Natural killer cell treated with Interleukin-12 subunit alpha and Interleukin-12 subunit beta and Interleukin-15 and Interleukin-18, amount 100 ng/mL, for 72 hours (primary cell): ENCODE measurements around the gene PCGF1. TPM values are rescaled to one million over a fixed set of nuclear protein-coding genes. Genes with fewer than 3 reads are reported as not detected.

Experiments used
- ATAC-seq, 2 donors: fragments of 150-1000 bp; cut with Tn5 transposase in 1 of 2; sonication (Bioruptor Pico), chemical (Tn5 transposase) in 1 of 2; 2 replicates each; pipeline ENCODE4 v1.10.0; 2021
- DNase-seq: peaks from one replicate; pipeline ENCODE4 v3.0.0; 2022; ENCODE audit warnings: low spot score
- H3K27ac Mint-ChIP-seq, 2 donors: 1 replicate in 1 of 2; 2 replicates in 1 of 2; pipeline ENCODE4 v1.8.0; 2022; ENCODE audit warnings: mixed read lengths in 2 of 2, mild to moderate bottlenecking in 1 of 2, moderate library complexity in 1 of 2
- H3K27me3 Mint-ChIP-seq, 2 donors: 1 replicate in 1 of 2; 2 replicates in 1 of 2; pipeline ENCODE4 v1.8.0; 2022; ENCODE audit warnings: mixed read lengths in 2 of 2
- H3K36me3 Mint-ChIP-seq: one replicate; pipeline ENCODE4 v1.8.0; 2022; ENCODE audit warnings: mixed read lengths
- H3K4me1 Mint-ChIP-seq, 2 donors: 1 replicate in 1 of 2; 2 replicates in 1 of 2; pipeline ENCODE4 v1.8.0; 2022; ENCODE audit warnings: low read depth in 2 of 2, mixed read lengths in 2 of 2, mild to moderate bottlenecking in 1 of 2
- H3K4me3 Mint-ChIP-seq: one replicate; pipeline ENCODE4 v1.8.0; 2022; ENCODE audit warnings: mixed read lengths
- H3K9me3 Mint-ChIP-seq: 2 replicates; pipeline ENCODE4 v1.8.0; 2022; ENCODE audit warnings: mixed read lengths
- total RNA-seq, 2 donors: library from RNA; stranded (reverse); gene quantifications; one replicate each; pipeline ENCODE4 v1.2.3, GENCODE V29; 2022

Gene PCGF1
- 10 to 100 TPM; 31.3 to 41.3 TPM for total RNA-seq

- Mint-ChIP-seq H3K27ac (peak within 1 kb of the TSS; percentile 99), H3K4me1 (peaks cover 48 to 52% of the 10 kb centered on the region in 2 donors), H3K36me3 (peaks cover 12% of the 10 kb centered on the region), H3K4me3 (peak within 1 kb of the TSS; percentile 96), H3K9me3 (no peaks in the 10 kb centered on the region), H3K27me3 (peaks cover 12 to 29% of the 10 kb centered on the region in 2 donors)
- DNase-seq: peak; percentile 97
- ATAC-seq: peak; percentile 93 to 95
Observed at GRCh38 chr2:74507145-74507925, at the start of gene PCGF1. PCGF1 (minus strand) TSS chr2:74507695; CDS start chr2:74507668, 27 bp downstream.

DNA sequence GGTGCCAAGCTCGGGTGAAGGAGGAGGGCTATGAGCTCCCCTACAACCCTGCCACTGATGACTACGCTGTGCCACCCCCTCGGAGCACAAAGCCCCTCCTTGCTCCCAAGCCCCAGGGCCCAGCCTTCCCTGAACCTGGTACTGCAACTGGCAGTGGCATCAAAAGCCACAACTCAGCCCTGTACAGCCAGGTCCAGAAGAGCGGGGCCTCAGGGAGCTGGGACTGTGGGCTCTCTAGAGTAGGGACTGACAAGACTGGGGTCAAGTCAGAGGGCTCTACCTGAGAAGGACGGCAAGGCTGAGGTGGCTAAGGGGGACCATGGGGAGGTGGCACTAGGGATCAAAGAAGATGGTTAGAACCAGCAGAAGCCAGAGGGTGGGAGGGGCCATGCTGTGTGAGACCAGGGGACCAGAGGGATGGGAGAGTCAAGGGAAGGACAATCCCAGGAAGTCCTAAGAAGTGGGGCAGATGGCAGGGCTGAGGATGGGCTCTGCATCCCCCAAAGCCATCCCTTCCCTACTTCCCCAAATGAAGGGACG is 49.4 kb upstream of the PCGF1 start:
- peaks cover 6 to 11% of the 10 kb centered on the region in 2 donors for H3K27me3 Mint-ChIP-seq
- peaks cover 12 to 26% of the 10 kb centered on the region in 2 donors for H3K4me1 Mint-ChIP-seq
- no peak overlapping the region for H3K27ac Mint-ChIP-seq
- H3K36me3 Mint-ChIP-seq: no peaks in the 10 kb centered on the region
- no peaks in the 10 kb centered on the region for H3K9me3 Mint-ChIP-seq
- DNase-seq: no peak
- no peak overlapping the region for H3K4me3 Mint-ChIP-seq
- no peak for ATAC-seq

DNA sequence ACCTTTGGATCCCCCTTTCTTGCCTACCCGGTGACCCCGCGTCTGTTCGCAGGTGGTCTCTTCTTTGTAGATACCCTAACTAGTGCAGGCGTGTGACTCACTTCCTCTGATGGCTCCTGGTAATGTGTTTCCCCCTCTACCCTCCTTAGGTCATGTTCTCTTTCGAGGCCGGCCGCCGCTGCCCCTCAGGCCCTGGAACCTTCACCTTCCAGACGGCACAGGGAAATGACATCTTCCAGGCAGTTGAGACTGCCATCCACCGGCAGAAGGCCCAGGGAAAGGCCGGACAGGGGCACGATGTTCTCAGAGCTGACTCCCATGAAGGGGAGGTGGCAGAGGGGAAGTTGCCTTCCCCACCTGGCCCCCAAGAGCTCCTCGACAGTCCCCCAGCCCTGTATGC is 48.7 kb upstream of the PCGF1 start:
- no peak for ATAC-seq
- H3K9me3 Mint-ChIP-seq: no peaks in the 10 kb centered on the region
- no peaks in the 10 kb centered on the region for H3K36me3 Mint-ChIP-seq
- peaks cover 7 to 8% of the 10 kb centered on the region in 2 donors for H3K27me3 Mint-ChIP-seq
- no peak overlapping the region for H3K27ac Mint-ChIP-seq
- H3K4me1 Mint-ChIP-seq: peaks cover 12 to 24% of the 10 kb centered on the region in 2 donors
- peak overlapping the region; percentile 88 for H3K4me3 Mint-ChIP-seq
- no peak for DNase-seq

GRCh38 chr2:74555610-74556103 is 48.2 kb upstream of the PCGF1 start:
- H3K9me3 Mint-ChIP-seq: no peaks in the 10 kb centered on the region
- no peak for ATAC-seq

DNA sequence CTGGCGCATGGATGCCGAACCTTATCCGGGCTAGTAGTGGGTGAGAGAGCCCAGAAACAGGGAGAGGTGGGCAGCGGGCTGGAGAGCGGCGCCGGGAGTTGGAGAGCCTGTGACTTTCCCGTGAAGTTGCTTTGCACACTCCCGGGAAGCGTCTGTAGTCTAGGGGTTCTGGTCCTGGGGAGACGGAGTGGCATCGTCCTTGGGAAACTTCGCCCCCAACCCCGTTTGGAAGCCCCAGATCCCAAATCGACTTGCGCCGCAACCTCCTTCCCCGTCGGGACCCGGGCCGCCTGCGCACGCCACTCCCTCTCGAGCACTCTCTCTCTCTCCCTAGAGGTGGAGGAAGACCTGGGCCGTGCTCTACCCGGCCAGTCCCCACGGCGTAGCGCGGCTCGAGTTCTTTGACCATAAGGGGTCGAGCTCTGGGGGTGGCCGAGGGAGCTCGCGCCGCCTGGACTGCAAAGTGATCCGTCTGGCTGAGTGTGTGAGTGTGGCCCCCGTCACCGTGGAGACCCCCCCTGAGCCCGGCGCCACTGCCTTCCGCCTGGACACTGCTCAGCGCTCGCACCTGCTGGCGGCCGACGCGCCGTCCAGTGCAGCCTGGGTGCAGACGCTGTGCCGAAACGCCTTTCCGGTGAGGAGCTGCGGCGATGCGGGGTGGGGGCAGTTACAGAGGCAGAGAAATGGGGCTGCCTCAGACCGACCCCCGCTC is 47.5 kb upstream of the PCGF1 start:
- peaks cover 12 to 16% of the 10 kb centered on the region in 2 donors for H3K4me1 Mint-ChIP-seq
- peak; percentile 69 for DNase-seq
- ATAC-seq: peak; percentile 66 to 72
- H3K4me3 Mint-ChIP-seq: peak overlapping the region; percentile 88
- H3K27me3 Mint-ChIP-seq: peaks cover 10 to 13% of the 10 kb centered on the region in 2 donors
- H3K27ac Mint-ChIP-seq: peak overlapping the region; percentile 68 to 87
- no peaks in the 10 kb centered on the region for H3K9me3 Mint-ChIP-seq
- no peaks in the 10 kb centered on the region for H3K36me3 Mint-ChIP-seq

More at GRCh38 chr2:74555610-74556103, 48.2 kb upstream of the PCGF1 start:
- H3K27me3 Mint-ChIP-seq: peaks cover 8 to 9% of the 10 kb centered on the region in 2 donors
- no peak for DNase-seq
- H3K27ac Mint-ChIP-seq: peak overlapping the region; percentile 68 to 87
- H3K36me3 Mint-ChIP-seq: no peaks in the 10 kb centered on the region
- H3K4me1 Mint-ChIP-seq: peaks cover 12 to 23% of the 10 kb centered on the region in 2 donors
- peak overlapping the region; percentile 88 for H3K4me3 Mint-ChIP-seq

GRCh38 chr2:74553892-74554819 is 46.7 kb upstream of the PCGF1 start, which contains the start of the genes DOK1 and LOXL3:
DOK1 (plus strand) TSS chr2:74554720; CDS start chr2:74554755, 35 bp downstream.
LOXL3 (minus strand) TSS chr2:74553942; CDS start chr2:74552634, 1,308 bp downstream.
- peak within 1 kb of the TSS; percentile 68 to 87 for H3K27ac Mint-ChIP-seq
- ATAC-seq: peak; percentile 86 to 92
- peak; percentile 89 for DNase-seq

DNA sequence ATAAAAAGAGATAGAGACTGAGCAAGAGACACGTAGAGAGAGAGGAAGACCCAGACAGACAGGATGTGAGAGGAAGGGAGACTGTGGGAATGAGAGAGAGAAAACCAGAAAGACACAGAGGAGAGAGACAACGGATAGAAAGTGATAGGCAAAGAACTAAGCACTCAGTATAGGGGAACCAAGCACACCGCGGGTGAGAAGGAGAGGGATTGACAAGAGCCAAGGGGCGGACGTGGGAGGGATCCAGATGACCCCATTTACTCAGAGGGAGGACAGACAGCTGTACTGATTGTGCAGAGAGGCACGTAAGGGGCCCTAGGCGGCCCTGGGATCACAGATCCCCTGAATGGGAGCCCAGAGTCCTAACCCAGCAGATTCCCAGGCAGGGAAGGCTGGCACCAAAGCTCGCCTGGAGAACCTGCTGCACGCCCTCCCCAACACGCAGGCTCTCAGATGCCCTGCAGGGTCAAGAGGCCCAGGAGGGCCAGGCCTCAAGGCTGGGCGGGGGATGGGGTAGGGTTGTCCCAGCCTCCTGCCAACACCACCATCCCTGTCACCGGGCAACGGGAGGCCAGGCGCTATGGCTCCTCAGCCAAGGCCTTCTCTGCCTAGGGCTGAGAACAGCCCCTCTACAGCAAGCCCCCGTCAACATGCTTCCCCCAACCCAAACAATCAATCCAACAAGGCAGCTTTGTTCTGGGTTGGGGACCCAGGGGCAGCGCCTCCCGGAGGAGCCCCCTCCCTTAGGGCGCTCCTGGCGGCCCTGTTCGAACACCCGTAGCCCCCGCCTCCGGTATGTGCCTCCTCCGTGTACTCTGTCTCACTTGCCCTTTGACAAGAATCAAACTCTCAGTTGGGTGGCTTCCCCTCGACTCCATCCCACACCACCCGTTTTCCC is 45.7 kb upstream of the PCGF1 start:
- no peak for ATAC-seq
- Mint-ChIP-seq H3K27ac (peak overlapping the region; percentile 41 to 87), H3K9me3 (no peaks in the 10 kb centered on the region)

More at GRCh38 chr2:74553892-74554819, 46.7 kb upstream of the PCGF1 start, which contains the start of the genes DOK1 and LOXL3:
- Mint-ChIP-seq H3K4me3 (peak within 1 kb of the TSS; percentile 88), H3K27me3 (peaks cover 13 to 16% of the 10 kb centered on the region in 2 donors), H3K4me1 (peaks cover 12 to 19% of the 10 kb centered on the region in 2 donors), H3K36me3 (no peaks in the 10 kb centered on the region), H3K9me3 (no peaks in the 10 kb centered on the region)

DNA sequence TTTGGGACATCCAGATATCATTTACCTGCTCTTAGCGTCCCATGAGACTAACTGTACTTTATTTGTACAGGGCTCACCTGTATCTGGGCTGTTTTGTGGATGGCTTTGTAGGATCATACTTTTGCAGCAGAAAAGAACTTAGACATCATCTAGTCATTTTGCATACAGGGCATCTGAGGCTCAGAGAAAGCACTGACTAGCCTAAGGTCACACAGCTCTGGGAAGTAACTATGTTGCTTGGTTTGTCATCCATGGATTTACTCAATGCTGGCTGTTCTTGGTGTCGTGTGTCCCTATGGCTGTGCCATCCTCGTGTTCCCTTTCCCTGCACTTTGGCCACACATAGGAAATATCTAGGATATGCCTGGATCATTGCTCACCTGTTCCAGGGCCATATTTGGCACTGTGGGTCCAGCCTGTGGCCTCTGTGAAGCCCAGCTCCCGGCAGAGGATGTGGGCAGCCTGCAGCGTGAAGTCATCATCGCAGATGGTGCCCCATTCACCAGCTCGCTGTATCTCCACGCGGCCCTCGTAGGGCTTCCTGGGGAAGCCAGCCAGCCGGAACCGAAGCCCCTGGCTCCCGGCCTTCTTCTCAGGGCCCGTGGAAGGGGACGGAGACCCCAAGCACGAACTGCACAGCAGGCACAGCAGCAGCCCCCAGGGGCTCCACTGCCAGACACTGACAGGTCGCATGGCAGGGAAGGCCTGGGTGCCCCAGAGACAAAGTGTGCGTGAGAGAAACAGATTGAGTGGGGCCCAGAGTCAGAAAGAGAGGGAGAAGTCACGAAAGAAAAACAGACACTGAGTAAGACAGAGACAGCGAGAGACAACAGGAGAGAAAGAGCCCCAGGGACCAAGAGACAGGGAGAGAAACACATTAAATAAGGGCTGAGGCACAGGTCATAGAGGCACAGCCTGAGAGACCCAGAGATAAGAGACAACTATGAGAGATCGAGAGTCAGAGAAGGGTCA is 44.7 kb upstream of the PCGF1 start:
- peak overlapping the region; percentile 66 for H3K4me3 Mint-ChIP-seq

More for the DNA sequence above, 45.7 kb upstream of the PCGF1 start:
- Mint-ChIP-seq H3K36me3 (no peaks in the 10 kb centered on the region), H3K27me3 (peaks cover 17 to 21% of the 10 kb centered on the region in 2 donors), H3K4me1 (peaks cover 12 to 19% of the 10 kb centered on the region in 2 donors), H3K4me3 (peak overlapping the region; percentile 66)
- no peak for DNase-seq

DNA sequence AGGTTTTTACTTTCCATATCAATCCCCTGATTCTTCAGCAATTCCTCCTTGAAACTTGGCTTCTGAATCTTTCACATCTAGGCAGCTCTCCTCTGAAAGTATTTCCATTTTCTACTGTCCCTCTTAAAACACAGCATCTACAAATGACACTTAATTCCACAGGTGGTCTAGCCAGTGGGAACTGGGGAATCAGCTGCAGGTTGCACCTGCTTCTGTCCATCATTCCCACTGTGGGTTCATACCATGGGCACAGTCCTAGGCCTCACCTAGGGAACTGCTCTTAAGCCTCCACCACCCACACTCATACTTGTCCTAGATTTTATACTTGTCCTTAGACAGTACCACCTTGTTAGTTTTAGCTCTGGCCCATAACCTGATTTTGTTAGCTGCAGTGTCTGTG is 44.0 kb upstream of the PCGF1 start:
- no peak overlapping the region for H3K4me3 Mint-ChIP-seq
- H3K27me3 Mint-ChIP-seq: peaks cover 24 to 35% of the 10 kb centered on the region in 2 donors
- ATAC-seq (no peak), DNase-seq (peak; percentile 28)
- no peaks in the 10 kb centered on the region for H3K9me3 Mint-ChIP-seq
- peaks cover 12 to 19% of the 10 kb centered on the region in 2 donors for H3K4me1 Mint-ChIP-seq
- H3K27ac Mint-ChIP-seq: no peak overlapping the region
- H3K36me3 Mint-ChIP-seq: no peaks in the 10 kb centered on the region

More for the DNA sequence above, 44.7 kb upstream of the PCGF1 start:
- no peak for ATAC-seq
- no peaks in the 10 kb centered on the region for H3K9me3 Mint-ChIP-seq
- H3K27ac Mint-ChIP-seq: peak overlapping the region; percentile 24 to 41
- no peaks in the 10 kb centered on the region for H3K36me3 Mint-ChIP-seq
- DNase-seq: no peak
- peaks cover 12 to 19% of the 10 kb centered on the region in 2 donors for H3K4me1 Mint-ChIP-seq
- peaks cover 22 to 30% of the 10 kb centered on the region in 2 donors for H3K27me3 Mint-ChIP-seq

- Mint-ChIP-seq H3K27me3 (peaks cover 34 to 48% of the 10 kb centered on the region in 2 donors), H3K4me1 (peaks cover 12 to 19% of the 10 kb centered on the region in 2 donors), H3K36me3 (no peaks in the 10 kb centered on the region), H3K4me3 (peak overlapping the region; percentile 31), H3K27ac (no peak overlapping the region), H3K9me3 (no peaks in the 10 kb centered on the region)
- ATAC-seq (no peak), DNase-seq (peak; percentile 31)
Observed at GRCh38 chr2:74550231-74550630, 42.7 kb upstream of the PCGF1 start.
